SH-SY5Y (cell line): ENCODE measurements around the gene CNPPD1.

Source experiments
- GATA2 ChIP-seq: IDR thresholded peaks from 2 replicates; pipeline ENCODE4 v1.6.1; 2011; ENCODE audit warnings: mild to moderate bottlenecking, low read depth, low read length
- GATA3 ChIP-seq: IDR thresholded peaks from 2 replicates; pipeline ENCODE4 v1.6.1; 2011; ENCODE audit warnings: low read depth, mild to moderate bottlenecking, low read length, moderate library complexity

- TF ChIP-seq GATA2 (no peak), GATA3 (no peak)
Measured at GRCh38 chr2:219207884-219208740, 31.4 kb upstream of the CNPPD1 start.
